Activated CD4-positive, CD25-positive, alpha-beta regulatory T cell treated with anti-CD3 and anti-CD28 coated beads, Interleukin-2, amount 50 U/mL, for 24 hours (primary cell): ENCODE data around the gene FGF12.
"Not testable (repeated sequence)": the region's sequence is repeated elsewhere in the genome, so short reads cannot be mapped to it uniquely, and the experiment has no call there.

Experiments
- ATAC-seq, 2 donors: fragments of 150-1000 bp; cut with Tn5 transposase; one replicate each; pipeline ENCODE4 v1.10.0; 2021; ENCODE audit warnings: mild to moderate bottlenecking in 1 of 2, moderate library complexity in 1 of 2

FGF12 gene

DNA sequence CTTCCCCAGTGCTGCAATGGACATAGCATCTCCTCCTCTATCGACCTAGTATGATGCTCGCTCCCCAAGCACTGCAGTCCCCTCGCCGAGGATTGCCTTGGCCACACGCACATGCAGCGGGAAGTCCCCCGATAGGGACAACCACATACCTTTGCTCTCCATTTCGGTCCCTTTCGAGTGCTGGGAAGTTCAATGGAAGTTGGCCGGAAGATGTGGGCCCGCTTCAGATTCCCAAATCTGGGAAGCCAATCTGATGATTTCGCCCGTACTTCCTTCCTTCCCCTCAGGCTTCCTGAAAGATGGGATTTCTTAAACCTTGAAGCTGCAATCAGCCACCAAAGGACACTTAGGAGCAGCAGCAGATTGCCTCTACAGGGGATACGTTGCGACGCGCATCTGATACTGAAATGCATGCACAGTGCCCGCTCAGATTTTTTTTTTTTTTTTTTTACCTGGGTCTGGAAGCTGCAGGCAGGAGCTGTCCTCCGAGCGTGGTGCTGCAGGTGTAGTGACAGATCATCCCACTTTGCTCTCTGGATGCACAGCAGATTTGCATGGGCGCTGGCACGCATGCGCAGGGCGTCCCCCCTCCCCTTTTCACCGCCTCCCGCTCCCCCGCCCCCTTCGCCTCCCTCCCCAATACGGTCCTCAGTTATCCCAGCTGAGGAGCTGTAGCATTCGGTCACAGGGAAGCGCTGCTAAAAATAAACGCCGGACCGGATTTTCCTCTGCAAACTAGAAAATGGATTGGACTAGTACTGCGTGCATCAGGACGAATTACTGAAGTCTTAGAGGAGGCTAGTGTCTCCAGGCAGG, at the start of gene FGF12:
FGF12 (minus strand) TSS at position 510 of the 816 bp plus-strand sequence.
- no peak for ATAC-seq

DNA sequence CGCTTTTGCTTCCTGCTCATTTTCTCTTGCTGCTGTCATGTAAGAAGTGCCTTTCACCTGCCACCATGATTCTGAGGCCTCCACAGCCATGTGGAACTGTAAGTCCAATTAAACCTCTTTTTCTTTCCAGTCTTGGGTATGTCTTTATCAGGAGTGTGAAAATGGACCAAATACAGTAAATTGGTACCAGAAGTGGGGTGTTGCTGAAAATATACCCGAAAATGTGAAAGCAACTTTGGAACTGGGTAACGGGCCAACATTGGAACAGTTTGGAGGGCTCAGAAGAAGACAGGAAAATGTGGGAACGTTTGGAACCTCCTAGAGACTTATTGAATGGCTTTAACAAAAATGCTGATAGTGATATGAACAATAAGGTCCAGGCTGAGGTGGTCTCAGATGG, 47.0 kb upstream of the FGF12 start:
- not testable (repeated sequence) for ATAC-seq

DNA sequence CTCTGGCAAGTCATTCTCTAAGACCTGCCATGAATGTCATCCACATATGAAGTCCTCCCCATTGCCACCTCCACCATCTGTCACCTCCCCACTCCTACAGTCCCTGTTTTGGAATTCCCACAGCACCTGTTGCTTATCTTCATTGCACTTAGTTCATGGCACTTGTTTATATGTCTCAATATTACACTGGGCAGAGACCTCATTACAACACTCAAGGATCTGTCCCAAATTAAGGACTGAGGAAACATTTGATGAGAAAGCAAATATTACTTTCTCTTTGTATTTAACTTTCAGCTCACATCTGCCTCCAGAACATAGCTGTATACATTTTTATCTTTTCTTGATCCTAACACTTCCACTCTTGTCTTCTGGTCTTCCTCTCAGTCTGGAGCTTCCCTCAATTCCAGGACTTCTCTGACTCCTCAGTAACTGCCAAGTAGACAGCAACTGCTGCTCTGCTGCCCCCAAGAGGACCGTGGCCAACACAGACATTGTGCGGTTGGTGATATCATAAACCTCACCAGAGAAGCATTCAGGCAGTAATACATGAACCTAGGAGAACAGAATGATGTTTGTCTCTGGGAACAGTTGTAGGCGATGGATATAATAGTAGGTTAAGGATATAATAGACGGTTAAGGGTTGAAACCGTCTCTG, 45.0 kb upstream of the FGF12 start:
- ATAC-seq: no peak

DNA sequence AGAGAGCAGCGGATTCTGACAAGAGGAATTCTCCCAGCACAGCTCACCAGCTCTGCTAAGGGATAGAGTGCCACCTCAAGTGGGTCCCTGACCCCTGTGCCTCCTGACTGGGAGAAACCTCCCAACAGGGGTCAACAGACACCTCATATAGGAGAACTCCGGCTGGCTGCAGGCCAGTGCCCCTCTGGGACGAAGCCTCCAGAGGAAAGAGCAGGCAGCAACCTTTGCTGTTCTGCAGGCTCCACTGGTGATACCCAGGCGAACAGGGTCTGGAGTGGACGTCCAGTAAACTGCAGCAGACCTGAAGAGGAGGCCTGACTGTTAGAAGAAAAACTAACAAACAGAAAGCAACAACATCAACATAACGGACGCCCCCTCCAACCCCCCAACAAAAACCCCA, 31.3 kb upstream of the FGF12 start:
- no peak for ATAC-seq

DNA sequence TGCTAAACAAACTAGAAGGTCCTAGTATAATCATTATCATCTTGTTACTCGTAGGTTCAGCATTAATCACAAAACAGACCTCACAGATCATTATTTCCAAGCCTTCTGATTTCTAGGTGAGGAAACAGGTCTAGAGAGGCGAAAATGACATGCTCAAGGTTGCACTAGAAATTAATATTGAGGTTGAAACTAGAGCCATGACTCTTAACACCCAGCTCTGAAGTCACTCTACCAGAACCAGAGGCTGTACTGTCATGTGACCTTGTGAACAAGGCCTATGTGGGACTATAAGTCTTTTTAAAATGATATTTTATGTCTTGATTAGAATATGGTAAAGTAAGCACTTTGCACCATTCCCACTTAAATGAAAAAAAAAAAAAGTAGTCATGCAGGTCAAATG, 23.8 kb upstream of the FGF12 start:
- ATAC-seq: no peak

DNA sequence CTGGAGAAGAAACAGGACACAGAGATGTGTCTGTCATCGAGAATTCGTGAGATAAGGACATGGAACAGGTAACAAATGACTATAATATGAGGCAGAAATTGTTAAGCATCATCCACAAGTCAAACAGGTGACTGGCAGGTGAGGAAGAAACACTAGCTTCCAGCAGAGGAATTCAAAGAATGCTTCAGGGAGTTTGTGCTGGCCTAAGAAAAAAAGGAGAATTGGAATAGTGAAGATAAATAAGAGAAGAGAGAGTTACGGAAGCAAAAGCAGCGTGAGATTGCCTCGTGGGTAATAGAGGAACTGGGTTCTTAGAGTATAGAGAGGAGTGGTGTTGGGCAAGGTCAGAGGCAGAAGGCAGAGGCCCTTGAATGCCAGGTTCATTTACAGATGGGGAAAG, 22.9 kb upstream of the FGF12 start:
- ATAC-seq: no peak

DNA sequence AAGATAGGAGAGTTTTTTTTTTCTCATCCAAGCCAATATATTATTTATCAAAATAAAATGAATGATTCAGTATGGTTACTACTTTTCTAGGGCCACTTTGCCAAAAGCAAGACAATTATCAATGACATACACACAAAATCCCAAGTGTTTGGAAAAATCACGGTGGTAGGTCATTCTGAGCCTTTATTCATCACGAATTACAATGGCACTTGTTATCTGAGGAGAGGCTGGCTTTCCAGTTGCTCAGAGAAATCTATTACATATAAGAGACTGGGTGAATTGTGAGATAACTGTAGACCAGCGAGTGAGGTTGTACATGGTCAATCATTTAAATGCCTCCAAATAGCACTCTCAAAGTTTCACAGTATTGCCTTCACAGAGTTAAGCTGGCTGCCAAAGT, 20.4 kb upstream of the FGF12 start:
- ATAC-seq: no peak

DNA sequence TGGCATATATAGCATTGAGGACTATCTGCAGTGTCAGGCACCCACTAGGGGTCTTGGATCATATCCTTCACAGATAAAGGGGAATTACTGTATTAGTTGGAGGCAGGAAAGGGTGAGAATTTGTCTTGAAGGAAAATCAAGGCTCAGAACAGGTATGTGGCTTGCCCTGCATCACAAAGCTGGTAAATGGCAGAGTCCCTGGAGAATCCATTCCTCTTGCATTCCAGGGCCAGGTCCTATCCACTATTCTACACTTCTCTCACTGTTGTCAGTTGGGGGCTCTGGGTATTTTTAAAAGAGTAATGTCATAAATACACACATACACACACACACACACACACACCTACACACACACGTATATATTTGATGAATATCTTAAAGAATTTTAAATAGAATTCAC, 19.8 kb upstream of the FGF12 start:
- ATAC-seq: no peak

DNA sequence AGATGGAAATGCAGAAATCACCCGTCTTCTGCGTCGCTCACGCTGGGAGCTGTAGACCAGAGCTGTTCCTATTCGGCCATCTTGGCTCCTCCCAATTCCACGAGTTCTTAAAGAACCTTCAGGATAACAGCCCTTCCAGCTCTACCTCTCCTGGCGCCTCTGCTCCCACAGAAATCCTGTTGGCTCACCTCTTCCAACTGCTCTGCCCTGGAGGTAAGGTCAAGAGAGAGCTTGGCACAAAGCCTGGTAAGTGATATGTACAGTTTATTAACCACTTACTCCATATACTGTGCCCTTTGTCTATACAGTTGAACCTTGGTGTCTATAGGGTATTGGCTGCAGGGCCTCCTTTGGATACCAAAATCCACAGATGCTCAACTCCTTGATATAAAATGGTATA, 17.8 kb upstream of the FGF12 start:
- no peak for ATAC-seq

DNA sequence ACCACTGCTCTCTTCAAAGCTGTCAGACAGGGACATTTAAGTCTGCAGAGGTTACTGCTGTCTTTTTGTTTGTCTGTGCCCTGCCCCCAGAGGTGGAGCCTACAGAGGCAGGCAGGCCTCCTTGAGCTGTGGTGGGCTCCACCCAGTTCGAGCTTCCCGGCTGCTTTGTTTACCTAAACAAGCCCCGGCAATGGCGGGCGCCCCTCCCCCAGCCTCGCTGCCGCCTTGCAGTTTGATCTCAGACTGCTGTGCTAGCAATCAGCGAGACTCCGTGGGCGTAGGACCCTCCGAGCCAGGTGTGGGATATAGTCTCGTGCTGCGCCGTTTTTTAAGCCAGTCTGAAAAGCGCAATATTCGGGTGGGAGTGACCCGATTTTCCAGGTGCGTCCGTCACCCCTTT, 17.3 kb upstream of the FGF12 start:
- ATAC-seq: not testable (repeated sequence)

DNA sequence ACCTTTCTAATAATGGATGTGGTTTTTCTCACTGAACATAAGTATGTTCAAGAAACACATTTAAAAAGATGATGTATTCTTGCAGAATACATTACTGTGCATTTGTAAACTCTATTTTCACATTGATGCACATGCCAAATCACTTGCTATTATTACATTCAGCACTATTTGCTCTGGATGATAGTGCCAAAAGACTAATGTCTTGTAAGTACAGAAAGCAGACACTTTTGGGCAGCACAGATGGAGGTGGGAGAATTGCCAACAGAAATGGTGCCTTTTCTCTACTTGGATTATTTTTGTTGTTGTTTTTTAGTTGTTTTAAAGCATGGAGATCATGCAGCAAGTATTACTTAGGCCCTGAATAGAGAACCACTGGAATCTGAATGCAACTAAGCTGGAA, 10.2 kb upstream of the FGF12 start:
- no peak for ATAC-seq

DNA sequence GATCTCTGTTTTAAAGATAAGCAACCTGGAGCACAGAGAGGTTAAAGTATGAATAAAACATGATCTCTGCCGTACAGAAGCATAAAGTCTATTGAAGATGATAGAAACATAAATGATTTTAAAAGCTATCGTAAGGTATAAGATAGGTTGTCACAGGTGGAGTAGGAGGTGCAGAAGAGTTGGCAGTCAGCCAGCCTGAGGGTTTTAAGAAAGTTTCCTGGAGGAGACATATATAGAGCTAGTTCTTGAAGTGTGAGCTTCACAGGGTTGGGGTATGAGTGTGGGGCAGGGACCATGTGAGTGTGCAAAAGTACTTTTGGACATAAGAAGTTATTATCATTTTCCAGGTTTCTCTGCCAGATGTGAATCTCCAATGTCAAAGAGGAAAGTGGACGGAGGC, 3.9 kb upstream of the FGF12 start:
- no peak for ATAC-seq

DNA sequence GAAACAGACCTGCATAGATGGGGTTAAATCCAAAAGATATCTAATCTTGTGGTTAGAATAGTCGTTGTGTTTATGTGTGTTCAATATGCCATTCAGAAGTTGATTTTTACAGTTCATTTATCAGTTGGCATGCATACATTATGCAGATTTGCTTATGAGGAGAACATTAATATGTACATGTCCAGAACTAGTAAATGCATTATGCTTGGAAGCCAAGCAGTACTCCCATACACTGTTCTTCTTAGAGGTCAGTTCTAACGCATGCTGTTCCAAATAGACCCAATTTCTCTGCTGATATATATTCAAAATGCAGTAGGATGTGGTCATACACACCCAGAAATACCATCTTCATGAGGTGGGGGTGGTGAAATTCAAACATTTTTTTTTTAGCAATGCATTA, 956 bp downstream of the FGF12 start:
- ATAC-seq: no peak

DNA sequence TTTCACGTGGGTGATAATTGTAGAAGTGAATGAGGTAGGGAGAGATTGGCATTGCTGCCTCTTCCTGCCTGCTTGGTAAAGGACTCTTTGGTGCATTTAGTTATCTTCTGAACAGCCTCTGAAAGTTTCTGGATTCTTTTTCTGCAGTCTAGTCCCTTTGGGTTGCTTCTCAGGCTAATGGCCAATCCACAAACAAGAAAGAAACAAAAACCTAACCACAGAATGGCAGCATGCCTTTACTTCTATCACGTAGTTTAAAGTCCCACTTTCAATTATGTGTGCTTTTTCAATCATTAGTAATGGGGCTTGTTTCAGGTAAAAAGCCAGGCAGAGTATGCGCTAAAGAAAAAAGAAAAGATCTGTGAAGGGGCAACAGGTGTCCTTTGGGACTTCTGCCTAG, 7.4 kb downstream of the FGF12 start:
- ATAC-seq: no peak

DNA sequence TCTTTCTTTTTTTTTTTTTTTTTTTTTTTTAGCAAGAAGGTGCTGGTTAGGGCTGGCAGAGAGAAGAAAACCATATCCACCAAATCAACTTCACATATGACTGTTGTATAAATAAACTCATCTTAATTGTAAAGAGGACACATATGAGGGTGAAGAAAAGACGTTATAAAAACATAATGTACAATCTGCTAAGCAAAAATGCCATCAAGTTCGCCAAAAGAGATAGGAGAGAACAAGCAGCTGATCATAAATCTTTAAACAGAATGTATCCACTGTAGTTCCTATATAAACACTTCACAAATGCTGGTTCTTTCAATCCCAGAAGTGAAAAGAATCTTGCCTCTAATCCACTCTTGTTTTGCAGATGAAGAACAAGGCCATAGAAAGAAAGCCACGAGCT, 9.2 kb downstream of the FGF12 start:
- ATAC-seq: no peak

DNA sequence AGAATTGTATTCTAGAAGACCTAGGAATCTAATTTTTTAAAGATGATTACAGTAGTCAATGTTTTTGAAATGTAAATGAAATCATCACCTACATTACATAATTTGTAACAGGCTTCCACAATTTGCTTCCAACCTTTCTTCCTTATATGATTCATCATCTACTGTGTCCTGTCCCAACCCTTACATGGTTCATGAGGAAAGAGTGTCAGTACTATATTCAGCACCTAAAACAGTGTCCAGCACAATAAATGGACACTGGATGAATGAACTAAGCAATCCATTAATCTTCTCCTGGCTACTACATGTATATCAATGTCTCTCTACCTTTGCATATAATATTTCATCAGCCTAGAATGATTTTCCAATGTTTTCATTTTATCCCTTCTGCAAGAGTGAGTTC, 12.2 kb downstream of the FGF12 start:
- ATAC-seq: no peak

DNA sequence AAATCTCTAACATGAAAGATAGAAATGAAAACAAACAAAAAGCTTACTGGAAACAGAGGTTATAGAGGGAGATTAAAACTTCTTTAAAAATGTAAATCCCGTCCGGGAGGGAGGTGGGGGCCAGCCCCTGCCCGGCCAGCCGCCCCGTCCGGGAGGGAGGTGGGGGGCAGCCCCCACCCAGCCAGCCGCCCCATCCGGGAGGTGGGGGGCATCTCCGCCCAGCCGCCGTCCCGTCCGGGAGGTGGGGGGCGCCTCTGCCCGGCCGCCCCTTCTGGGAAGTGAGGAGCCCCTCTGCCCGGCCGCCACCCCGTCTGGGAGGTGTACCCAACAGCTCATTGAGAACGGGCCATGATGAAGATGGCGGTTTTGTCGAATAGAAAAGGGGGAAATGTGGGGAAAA, 16.2 kb downstream of the FGF12 start:
- not testable (repeated sequence) for ATAC-seq

DNA sequence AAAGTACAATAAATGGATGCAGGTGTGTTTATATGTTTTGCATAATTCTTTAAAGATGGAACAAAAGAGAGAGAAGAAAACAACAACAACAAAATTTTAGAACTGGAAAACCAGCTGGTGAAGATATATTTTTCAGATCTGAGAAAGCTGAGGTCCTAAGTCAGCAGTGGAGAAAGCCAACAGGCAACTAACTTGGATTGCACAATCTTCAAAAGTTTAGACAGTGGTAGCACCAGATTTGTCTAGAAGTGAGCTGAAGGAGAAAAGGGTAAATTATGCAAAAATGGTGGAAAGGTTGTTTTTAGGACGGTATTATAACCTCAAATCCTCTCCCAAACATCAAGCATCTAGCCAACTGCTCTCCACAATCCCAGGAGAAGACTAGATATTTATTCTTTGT, 17.0 kb downstream of the FGF12 start:
- no peak for ATAC-seq

DNA sequence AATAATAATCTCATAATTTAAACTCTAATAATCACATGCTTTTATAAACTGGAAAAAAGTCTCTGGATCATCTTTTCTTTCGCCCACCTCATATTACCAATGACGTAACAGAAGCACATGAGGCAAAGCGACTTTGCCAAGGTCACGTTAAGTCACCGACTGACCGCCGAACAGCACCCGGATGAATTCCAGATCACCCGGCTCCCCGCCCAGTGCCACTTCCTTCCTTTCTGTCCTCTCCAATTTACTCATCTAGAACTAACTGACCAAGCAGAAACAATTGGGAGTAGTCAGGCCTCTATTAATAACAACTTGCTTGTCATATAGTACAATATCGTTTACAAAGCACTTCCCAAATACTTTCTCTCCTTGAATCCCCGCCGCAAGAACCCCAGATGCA, 21.1 kb downstream of the FGF12 start:
- ATAC-seq: no peak

DNA sequence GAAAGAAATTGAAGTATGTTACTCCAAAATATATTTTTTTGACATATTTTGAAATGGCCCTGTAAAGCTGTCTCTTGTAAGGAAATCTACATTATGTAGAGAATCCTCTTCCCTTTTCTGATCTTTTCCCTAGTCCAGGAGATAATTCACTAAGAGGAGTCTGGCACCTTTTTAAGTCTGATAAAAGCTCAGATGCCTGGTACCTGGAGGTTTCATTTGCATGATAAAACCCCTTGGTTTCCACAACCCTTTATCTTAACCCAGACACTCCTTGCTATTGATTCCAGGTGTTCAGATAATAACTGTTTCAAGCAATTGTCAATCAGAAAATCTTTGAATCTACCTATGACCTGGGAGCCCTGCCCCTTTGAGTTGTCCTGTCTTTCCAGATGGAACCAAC, 26.5 kb downstream of the FGF12 start:
- no peak for ATAC-seq

DNA sequence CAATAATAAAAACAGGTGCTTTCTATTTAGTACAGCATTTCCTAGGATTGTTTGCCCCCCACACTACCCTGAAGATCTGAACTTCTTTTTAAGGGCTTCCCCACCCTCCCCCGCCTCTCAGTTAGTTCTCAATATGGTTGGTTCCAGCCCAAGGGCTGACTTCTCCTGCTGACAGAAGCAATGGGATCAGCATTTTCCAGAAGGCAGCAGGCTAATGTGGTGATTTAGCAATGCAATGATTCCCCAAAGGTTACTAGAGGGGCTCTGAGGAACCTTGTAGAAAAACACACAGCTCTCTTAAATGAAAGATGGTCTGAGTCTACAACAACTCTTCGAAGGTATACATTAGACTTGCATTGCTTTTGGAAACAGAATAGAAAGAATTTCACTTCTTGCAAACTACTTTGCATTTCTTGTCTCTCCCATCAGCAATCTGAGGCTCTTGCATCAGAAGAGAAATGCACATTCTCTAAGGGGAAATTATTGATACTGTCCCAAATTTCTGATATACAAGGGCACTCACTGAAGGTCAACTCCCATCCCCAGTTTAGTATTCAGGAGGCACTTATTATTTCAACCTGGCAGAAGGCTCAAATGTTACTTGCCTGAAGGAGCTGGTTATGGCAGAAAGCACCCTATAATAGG, 30.3 kb downstream of the FGF12 start:
- ATAC-seq: no peak

DNA sequence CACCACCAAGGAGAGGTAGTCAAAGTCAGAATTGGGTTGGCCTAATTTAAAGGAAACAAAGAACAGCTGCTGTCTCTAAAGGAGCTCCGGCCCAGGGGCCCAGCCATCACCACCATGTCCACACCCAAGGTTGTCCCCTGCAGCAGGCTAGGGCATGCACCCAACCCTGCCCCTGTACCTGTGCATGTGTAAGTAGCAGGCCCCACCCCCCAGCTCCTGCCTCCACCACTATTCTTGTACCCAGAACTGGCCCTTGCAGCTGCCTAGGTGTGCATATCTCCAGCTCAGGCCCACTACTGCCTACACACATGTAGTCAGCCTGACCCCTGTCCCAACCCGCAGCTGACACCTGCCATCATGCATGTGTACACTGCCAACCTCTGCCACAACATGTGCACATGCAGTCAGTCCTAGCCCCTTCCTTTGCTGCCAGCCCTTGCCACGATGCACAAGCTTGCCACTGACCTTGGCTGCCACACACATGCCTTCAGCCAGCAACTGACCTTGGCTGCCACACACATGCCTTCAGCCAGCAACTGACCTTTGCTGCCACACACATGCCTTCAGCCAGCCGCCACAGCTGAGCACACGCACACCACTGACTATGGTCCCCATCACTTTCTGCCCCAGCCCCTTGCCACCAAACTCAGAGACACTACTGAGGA, 39.7 kb downstream of the FGF12 start:
- ATAC-seq: no peak

DNA sequence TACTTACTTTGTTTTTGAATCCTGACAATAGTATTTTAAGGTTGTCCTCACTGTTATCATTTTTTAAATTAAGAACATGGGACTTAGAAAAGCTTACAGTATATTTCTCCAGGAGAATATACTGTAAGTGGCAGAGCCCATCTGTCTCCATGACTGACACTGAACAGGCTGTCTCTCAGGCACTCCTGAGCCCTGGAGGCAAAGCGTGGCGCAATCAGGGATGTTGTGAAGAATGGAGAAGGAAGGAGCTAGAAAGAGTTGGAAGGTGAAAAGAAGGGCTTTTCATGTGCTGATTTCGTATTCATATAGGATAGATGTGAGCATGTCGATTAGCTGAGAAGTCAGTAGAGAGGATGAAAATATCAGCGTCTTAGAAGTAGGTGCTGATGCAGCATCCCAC, 41.5 kb downstream of the FGF12 start:
- ATAC-seq: no peak

DNA sequence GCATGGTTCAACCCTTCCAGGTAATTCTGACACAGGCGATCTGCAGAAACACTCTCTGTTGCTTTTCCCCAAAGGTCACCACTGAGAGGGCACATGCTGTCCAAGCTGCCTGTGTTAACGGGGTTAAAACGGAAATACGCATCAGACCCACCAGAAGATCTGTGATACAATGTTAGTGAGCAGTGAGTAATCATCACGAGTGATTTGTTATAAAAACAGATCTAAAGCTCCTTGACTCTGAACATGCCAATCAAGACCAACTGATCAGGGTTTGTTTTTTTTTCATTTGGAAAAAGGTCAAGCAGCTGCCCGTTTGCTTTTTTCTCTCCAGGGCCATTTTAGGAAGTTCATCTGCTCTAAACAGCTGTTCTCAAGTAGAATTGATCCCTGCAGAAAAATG, 43.2 kb downstream of the FGF12 start:
- ATAC-seq: no peak
